Measurements from ENCODE around the gene PPP2R2B.
"Not testable (repeated sequence)": the region's sequence is repeated elsewhere in the genome, so short reads cannot be mapped to it uniquely, and the experiment has no call there.

Gene PPP2R2B

GRCh38 chr5:146745931-146746577 is 132.5 kb downstream of the PPP2R2B start:
- no peak for DNase-seq (ENCODE audit: low read depth in 2 of 2)

- DNase-seq (ENCODE audit: low read depth in 2 of 2), result no peak
Observed at GRCh38 chr5:146744068-146744745, 134.3 kb downstream of the PPP2R2B start.

- no peak for DNase-seq (ENCODE audit: low read depth in 2 of 2)
Observed at GRCh38 chr5:146734936-146735577, 143.5 kb downstream of the PPP2R2B start.

GRCh38 chr5:146732962-146733361 is 145.6 kb downstream of the PPP2R2B start:
- no peak for DNase-seq (ENCODE audit: low read depth in 2 of 2)

GRCh38 chr5:146731909-146732659 is 146.5 kb downstream of the PPP2R2B start:
- no peak for DNase-seq (ENCODE audit: low read depth in 2 of 2)

GRCh38 chr5:146728746-146729145 is 149.8 kb downstream of the PPP2R2B start:
- not testable (repeated sequence) for DNase-seq (ENCODE audit: low read depth in 2 of 2)

- DNase-seq (ENCODE audit: low read depth in 2 of 2), result no peak
Observed at GRCh38 chr5:146726891-146727290, 151.7 kb downstream of the PPP2R2B start.

- DNase-seq (ENCODE audit: low read depth in 2 of 2), result no peak
Observed at GRCh38 chr5:146726020-146726419, 152.5 kb downstream of the PPP2R2B start.

- DNase-seq (ENCODE audit: low read depth in 2 of 2), result no peak
Observed at GRCh38 chr5:146725025-146725424, 153.5 kb downstream of the PPP2R2B start.

GRCh38 chr5:146722361-146722779 is 156.2 kb downstream of the PPP2R2B start:
- DNase-seq (ENCODE audit: low read depth in 2 of 2), result no peak

- no peak for DNase-seq (ENCODE audit: low read depth in 2 of 2)
Observed at GRCh38 chr5:146721073-146721815, 157.3 kb downstream of the PPP2R2B start.

- DNase-seq (ENCODE audit: low read depth in 2 of 2), result no peak
Observed at GRCh38 chr5:146720107-146720506, 158.4 kb downstream of the PPP2R2B start.

- DNase-seq (ENCODE audit: low read depth in 2 of 2), result no peak
Observed at GRCh38 chr5:146719179-146719578, 159.4 kb downstream of the PPP2R2B start.

- DNase-seq (ENCODE audit: low read depth in 2 of 2), result no peak
Observed at GRCh38 chr5:146718609-146719008, 159.9 kb downstream of the PPP2R2B start.

GRCh38 chr5:146717951-146718350 is 160.6 kb downstream of the PPP2R2B start:
- DNase-seq (ENCODE audit: low read depth in 2 of 2), result no peak

GRCh38 chr5:146716636-146717035 is 161.9 kb downstream of the PPP2R2B start:
- DNase-seq (ENCODE audit: low read depth in 2 of 2), result no peak

- DNase-seq (ENCODE audit: low read depth in 2 of 2), result no peak
Observed at GRCh38 chr5:146710348-146710747, 168.2 kb downstream of the PPP2R2B start.

GRCh38 chr5:146707316-146707715 is 171.2 kb downstream of the PPP2R2B start:
- DNase-seq (ENCODE audit: low read depth in 2 of 2), result no peak

- DNase-seq (ENCODE audit: low read depth in 2 of 2), result no peak
Observed at GRCh38 chr5:146706321-146706972, 172.1 kb downstream of the PPP2R2B start.

- no peak for DNase-seq (ENCODE audit: low read depth in 2 of 2)
Observed at GRCh38 chr5:146704949-146705665, 173.4 kb downstream of the PPP2R2B start.
